GM21619 (cell line): ENCODE data around the gene PTPRM.
"Not testable (repeated sequence)": the region's sequence is repeated elsewhere in the genome, so short reads cannot be mapped to it uniquely, and the experiment has no call there.

Experiments used
- ATAC-seq: cut with Tn5 transposase; IDR thresholded peaks from one replicate; pipeline ENCODE4 v1.9.1; 2021; ENCODE audit not compliant: unreplicated experiment

PTPRM gene

GRCh38 chr18:7721532-7721931, 154.4 kb downstream of the PTPRM start:
- ATAC-seq: no peak

- no peak for ATAC-seq
Measured at GRCh38 chr18:7722955-7723354, 155.8 kb downstream of the PTPRM start.

- ATAC-seq: no peak
Measured at GRCh38 chr18:7723558-7723957, 156.4 kb downstream of the PTPRM start.

GRCh38 chr18:7725473-7725872, 158.4 kb downstream of the PTPRM start:
- ATAC-seq: no peak

GRCh38 chr18:7725897-7726296, 158.8 kb downstream of the PTPRM start:
- no peak for ATAC-seq

- ATAC-seq: no peak
Measured at GRCh38 chr18:7726522-7726921, 159.4 kb downstream of the PTPRM start.

- ATAC-seq: no peak
Measured at GRCh38 chr18:7727361-7728076, 160.4 kb downstream of the PTPRM start.

GRCh38 chr18:7728297-7728696, 161.2 kb downstream of the PTPRM start:
- no peak for ATAC-seq

GRCh38 chr18:7729868-7730267, 162.8 kb downstream of the PTPRM start:
- no peak for ATAC-seq

GRCh38 chr18:7730682-7731081, 163.6 kb downstream of the PTPRM start:
- no peak for ATAC-seq

GRCh38 chr18:7733642-7734041, 166.5 kb downstream of the PTPRM start:
- no peak for ATAC-seq

- ATAC-seq: no peak
Measured at GRCh38 chr18:7735196-7735595, 168.1 kb downstream of the PTPRM start.

GRCh38 chr18:7735626-7736175, 168.6 kb downstream of the PTPRM start:
- ATAC-seq: no peak

GRCh38 chr18:7736526-7736925, 169.4 kb downstream of the PTPRM start:
- ATAC-seq: not testable (repeated sequence)

- no peak for ATAC-seq
Measured at GRCh38 chr18:7737550-7737949, 170.4 kb downstream of the PTPRM start.

GRCh38 chr18:7740821-7741220, 173.7 kb downstream of the PTPRM start:
- ATAC-seq: no peak

- no peak for ATAC-seq
Measured at GRCh38 chr18:7741640-7742039, 174.5 kb downstream of the PTPRM start.

GRCh38 chr18:7742224-7742623, 175.1 kb downstream of the PTPRM start:
- no peak for ATAC-seq

- no peak for ATAC-seq
Measured at GRCh38 chr18:7743256-7743655, 176.1 kb downstream of the PTPRM start.

- no peak for ATAC-seq
Measured at GRCh38 chr18:7746106-7746505, 179.0 kb downstream of the PTPRM start.

GRCh38 chr18:7748251-7749007, 181.3 kb downstream of the PTPRM start:
- ATAC-seq: no peak

GRCh38 chr18:7749008-7749405, 181.9 kb downstream of the PTPRM start:
- no peak for ATAC-seq
